ENCODE measurements around the gene MAGEB17.
"Not testable (repeated sequence)": the region's sequence is repeated elsewhere in the genome, so short reads cannot be mapped to it uniquely, and the experiment has no call there.

Gene MAGEB17

DNA sequence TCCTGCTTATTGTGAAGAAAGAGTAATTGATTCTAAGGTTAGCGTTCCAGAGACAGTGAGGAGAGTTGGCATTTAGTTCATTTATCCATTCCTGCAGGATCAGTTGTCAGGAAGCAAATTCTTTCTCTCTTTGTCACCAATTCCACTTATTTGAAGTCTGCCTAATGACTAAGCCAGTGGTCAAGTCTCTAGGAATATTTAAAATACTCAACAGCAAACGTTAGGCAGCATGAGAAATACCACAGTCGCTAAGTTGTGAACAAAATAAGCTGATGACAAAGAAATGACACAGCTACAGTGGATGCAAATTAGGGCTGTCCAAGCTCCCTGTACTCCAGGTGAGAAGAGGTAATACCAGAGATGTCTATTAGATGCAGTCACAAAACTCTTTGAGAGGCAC, 6.6 kb upstream of the MAGEB17 start:
- no peaks in the 10 kb centered on the region for H3K9me3 ChIP-seq (ENCODE audit: severe bottlenecking)
- H3K27ac ChIP-seq = no peak overlapping the region
- H3K4me3 ChIP-seq (ENCODE audit: low read depth, low read length) = no peak overlapping the region
- TF ChIP-seq, protein P1, sequence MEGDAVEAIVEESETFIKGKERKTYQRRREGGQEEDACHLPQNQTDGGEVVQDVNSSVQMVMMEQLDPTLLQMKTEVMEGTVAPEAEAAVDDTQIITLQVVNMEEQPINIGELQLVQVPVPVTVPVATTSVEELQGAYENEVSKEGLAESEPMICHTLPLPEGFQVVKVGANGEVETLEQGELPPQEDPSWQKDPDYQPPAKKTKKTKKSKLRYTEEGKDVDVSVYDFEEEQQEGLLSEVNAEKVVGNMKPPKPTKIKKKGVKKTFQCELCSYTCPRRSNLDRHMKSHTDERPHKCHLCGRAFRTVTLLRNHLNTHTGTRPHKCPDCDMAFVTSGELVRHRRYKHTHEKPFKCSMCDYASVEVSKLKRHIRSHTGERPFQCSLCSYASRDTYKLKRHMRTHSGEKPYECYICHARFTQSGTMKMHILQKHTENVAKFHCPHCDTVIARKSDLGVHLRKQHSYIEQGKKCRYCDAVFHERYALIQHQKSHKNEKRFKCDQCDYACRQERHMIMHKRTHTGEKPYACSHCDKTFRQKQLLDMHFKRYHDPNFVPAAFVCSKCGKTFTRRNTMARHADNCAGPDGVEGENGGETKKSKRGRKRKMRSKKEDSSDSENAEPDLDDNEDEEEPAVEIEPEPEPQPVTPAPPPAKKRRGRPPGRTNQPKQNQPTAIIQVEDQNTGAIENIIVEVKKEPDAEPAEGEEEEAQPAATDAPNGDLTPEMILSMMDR (IDR thresholded peaks at IDR 0.05; ENCODE audit: low read depth, low read length) = no peak
- H3K36me3 ChIP-seq = no peaks in the 10 kb centered on the region
- DNase-seq = no peak
- peaks cover 54% of the 10 kb centered on the region for H3K27me3 ChIP-seq (ENCODE audit: insufficient read depth, low read depth, severe bottlenecking)

- DNase-seq = not testable (repeated sequence)
Measured at GRCh38 chrX:16161173-16161572, 6.1 kb upstream of the MAGEB17 start.

DNA sequence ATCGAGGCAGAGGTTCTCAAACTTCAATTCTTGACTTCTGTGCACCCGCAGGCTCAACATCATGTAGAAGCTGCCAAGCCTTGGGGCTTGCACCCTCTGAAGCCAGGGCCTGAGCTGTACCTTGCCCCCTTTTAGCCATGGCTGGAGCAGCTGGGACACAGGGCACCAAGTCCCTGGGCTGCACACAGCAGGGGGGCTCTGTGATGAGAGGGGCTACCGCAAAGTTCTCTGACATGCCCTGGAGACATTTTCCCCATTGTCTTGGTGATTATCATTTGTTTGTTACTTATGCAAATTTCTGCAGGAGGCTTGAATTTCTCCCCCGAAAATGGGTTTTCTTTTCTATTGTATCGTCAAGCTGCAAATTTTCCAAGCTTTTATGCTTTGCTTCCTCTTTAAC, 4.9 kb upstream of the MAGEB17 start:
- TF ChIP-seq, protein P1 (IDR thresholded peaks at IDR 0.05; ENCODE audit: low read depth, low read length) = no peak
- H3K27me3 ChIP-seq (ENCODE audit: insufficient read depth, low read depth, severe bottlenecking) = peaks cover 58% of the 10 kb centered on the region
- no peak for DNase-seq
- H3K27ac ChIP-seq = no peak overlapping the region
- no peaks in the 10 kb centered on the region for H3K36me3 ChIP-seq
- H3K4me3 ChIP-seq (ENCODE audit: low read depth, low read length) = no peak overlapping the region
- no peaks in the 10 kb centered on the region for H3K9me3 ChIP-seq (ENCODE audit: severe bottlenecking)

More at GRCh38 chrX:16161173-16161572, 6.1 kb upstream of the MAGEB17 start:
- peaks cover 56% of the 10 kb centered on the region for H3K27me3 ChIP-seq (ENCODE audit: insufficient read depth, low read depth, severe bottlenecking)
- not testable (repeated sequence) for H3K9me3 ChIP-seq (ENCODE audit: severe bottlenecking); H3K4me3 ChIP-seq (ENCODE audit: low read depth, low read length); H3K27ac ChIP-seq; H3K36me3 ChIP-seq

- Histone ChIP-seq H3K4me3 (ENCODE audit: low read depth, low read length) (no peak overlapping the region), H3K9me3 (ENCODE audit: severe bottlenecking) (no peaks in the 10 kb centered on the region), H3K27me3 (ENCODE audit: insufficient read depth, low read depth, severe bottlenecking) (peaks cover 62% of the 10 kb centered on the region), H3K27ac (no peak overlapping the region), H3K36me3 (no peaks in the 10 kb centered on the region)
- DNase-seq = no peak
- TF ChIP-seq, protein P1 (IDR thresholded peaks at IDR 0.05; ENCODE audit: low read depth, low read length) = no peak
Measured at GRCh38 chrX:16164748-16165147, 2.5 kb upstream of the MAGEB17 start.

DNA sequence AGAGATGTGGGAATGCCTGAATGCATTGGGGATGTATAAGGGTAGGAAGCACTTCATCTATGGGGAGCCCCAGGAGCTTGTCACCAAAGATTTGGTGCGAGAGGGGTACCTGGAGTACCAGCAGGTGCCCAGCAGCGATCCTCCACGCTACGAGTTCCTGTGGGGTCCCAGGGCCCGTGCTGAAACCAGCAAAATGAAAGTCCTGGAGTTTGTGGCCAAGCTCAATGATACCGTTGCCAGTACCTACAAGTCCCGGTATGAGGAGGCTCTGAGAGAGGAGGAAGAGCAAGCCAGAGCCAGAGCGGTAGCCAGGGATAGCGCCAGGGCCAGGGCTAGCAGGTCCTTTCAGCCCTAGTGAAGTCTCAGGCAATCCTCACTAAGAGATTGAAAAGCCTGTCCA, 3.8 kb downstream of the MAGEB17 start:
- TF ChIP-seq, protein P1 (IDR thresholded peaks at IDR 0.05; ENCODE audit: low read depth, low read length) = no peak
- no peaks in the 10 kb centered on the region for H3K36me3 ChIP-seq

DNA sequence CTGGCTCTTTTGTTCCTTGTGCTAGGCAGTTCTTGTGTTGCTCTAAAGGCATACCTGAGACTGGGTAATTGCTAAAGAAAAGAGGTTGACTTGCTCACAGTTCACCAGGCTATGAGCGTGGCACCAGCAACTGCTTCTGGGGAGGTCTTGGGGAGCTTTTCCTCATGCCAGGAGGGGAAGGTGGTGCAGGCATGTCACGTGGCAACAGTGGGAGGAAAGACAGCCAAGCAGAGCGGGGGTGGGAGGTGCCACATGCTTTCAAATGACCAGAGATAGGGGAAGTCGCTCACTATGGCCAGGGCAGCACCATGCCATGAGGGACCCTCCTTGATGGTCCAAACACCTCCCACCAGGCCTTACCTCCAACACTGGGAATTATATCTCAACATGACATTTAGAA, 4.7 kb downstream of the MAGEB17 start:
- H3K36me3 ChIP-seq = no peaks in the 10 kb centered on the region
- peaks cover 53% of the 10 kb centered on the region for H3K27me3 ChIP-seq (ENCODE audit: insufficient read depth, low read depth, severe bottlenecking)
- no peak overlapping the region for H3K4me3 ChIP-seq (ENCODE audit: low read depth, low read length)
- no peak overlapping the region for H3K27ac ChIP-seq
- no peaks in the 10 kb centered on the region for H3K9me3 ChIP-seq (ENCODE audit: severe bottlenecking)
- no peak for DNase-seq
- TF ChIP-seq, protein P1 (IDR thresholded peaks at IDR 0.05; ENCODE audit: low read depth, low read length) = no peak

More for the DNA sequence above, 3.8 kb downstream of the MAGEB17 start:
- H3K4me3 ChIP-seq (ENCODE audit: low read depth, low read length) = no peak overlapping the region
- peaks cover 52% of the 10 kb centered on the region for H3K27me3 ChIP-seq (ENCODE audit: insufficient read depth, low read depth, severe bottlenecking)
- H3K9me3 ChIP-seq (ENCODE audit: severe bottlenecking) = no peaks in the 10 kb centered on the region
- H3K27ac ChIP-seq = no peak overlapping the region
- DNase-seq = no peak
